Cardiac fibroblast (primary cell): ENCODE measurements around the gene PPP6R2.

ENCODE experiments used
- DNase-seq, 2 donors: peaks; one replicate each; pipeline versions ENCODE4 v3.0.0 to v3.0.0-alpha.2; 2010; ENCODE audit warnings: low read depth in 2 of 2
- H3K4me3 ChIP-seq, 2 donors: replicated peaks in 1 of 2; 1 replicate in 1 of 2; 2 replicates in 1 of 2; pipeline ENCODE4 v1.5.1; 2011; ENCODE audit warnings: low read depth in 2 of 2, low read length in 2 of 2, mild to moderate bottlenecking in 2 of 2, moderate library complexity in 1 of 2
- TF ChIP-seq, protein P1 (sequence below): IDR thresholded peaks from one replicate; pipeline ENCODE4 v1.5.1; 2011; ENCODE audit warnings: low read depth, mild to moderate bottlenecking, low read length, inconsistent platforms

PPP6R2 gene

DNA sequence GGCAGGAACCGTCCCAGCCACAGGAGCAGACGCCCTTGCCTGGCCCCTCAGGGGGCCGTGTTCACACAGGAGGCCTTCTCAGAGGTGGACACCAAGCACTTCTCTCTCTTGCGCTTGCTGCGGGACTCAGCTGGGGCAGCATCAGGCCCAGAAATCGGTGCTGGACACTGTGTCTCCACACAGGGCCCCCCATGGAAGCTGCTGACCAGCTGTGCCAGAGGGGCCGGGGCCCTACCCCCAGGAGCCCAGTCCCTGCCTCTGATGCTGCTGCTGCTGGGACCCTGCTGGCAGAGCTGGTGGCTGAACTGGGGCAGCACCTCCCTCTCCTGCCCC, 39.6 kb upstream of the PPP6R2 start:
- H3K4me3 ChIP-seq, result peak overlapping the region in 1 of 2 donors; percentile 15
- TF ChIP-seq, protein P1, sequence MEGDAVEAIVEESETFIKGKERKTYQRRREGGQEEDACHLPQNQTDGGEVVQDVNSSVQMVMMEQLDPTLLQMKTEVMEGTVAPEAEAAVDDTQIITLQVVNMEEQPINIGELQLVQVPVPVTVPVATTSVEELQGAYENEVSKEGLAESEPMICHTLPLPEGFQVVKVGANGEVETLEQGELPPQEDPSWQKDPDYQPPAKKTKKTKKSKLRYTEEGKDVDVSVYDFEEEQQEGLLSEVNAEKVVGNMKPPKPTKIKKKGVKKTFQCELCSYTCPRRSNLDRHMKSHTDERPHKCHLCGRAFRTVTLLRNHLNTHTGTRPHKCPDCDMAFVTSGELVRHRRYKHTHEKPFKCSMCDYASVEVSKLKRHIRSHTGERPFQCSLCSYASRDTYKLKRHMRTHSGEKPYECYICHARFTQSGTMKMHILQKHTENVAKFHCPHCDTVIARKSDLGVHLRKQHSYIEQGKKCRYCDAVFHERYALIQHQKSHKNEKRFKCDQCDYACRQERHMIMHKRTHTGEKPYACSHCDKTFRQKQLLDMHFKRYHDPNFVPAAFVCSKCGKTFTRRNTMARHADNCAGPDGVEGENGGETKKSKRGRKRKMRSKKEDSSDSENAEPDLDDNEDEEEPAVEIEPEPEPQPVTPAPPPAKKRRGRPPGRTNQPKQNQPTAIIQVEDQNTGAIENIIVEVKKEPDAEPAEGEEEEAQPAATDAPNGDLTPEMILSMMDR, result no peak
- no peak for DNase-seq

DNA sequence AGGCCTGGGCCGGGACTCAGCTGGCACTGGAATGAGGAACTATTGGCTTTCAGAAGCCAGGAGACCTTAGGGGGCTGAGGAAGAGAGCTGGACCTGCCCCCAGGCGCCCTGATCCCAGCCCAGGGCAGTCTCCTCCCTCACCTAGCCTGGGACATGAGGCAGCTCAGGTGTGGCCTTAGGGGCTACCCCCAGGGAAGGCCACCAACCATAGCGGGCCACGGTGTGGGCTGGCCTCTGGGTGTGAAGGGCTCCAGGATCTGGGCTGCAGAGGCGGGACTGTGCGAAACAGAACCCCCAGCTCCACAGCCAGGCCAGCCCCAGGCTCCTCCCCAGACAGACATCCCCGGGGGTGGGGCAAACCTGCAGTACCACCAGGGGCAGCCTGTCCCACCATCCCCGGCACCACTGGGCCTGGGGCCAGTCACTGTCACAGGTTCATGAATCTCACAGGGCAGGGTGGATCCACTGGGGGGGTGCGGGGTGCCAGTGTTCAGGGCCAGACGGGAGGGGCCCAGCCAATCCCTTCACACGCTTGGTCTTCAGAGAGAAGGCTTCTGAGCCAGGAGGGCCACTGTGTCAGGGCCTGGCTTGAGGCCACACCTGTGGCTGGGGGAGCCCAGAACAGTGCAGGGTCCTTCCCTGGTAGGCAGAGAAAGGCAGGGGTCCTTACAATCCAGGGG, 39.1 kb upstream of the PPP6R2 start:
- TF ChIP-seq, protein P1, result peak; percentile 16
- peak overlapping the region in 1 of 2 donors; percentile 15 for H3K4me3 ChIP-seq
- no peak for DNase-seq

DNA sequence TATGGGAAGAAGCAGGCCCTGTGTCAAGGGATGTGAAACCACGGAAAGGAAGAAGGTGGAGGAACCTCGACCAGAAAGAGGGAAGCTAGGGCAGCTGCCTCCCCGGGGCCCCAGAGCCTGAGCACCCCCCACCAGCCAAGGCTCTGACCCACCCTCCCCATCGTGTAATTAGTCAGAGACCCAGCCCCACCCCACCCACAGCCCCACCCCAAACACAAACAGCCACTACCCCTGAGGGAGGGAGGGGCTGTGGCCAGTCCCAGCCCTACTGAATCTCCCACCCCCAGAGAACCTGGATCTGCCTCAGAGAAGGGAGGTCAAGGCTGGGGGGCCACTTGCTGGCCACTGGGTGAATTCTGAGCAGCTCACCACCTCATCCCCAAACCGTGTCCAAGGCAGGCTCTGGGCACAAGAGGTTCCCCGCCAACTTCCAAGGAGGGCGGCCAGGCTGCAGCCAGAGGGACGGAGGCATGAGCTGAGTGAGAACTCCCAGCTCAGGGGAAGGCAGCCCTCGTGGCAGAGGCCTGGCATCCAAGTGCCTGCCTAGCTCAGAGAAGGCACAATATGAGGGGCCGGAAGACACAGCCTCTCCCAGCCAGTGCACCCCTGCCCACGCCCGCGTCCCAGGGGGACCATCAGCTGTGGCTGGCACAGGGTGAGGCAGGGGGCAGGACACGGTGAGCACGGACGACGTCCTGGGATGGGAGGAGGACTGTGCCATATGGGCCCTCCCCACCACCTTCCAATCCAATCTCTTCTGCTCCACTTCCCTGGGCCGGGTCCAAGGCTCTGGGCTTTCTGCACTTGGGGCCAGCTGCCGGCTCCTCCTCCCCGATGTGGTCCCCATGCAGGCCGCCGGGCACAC, 38.4 kb upstream of the PPP6R2 start:
- peak; percentile 28 to 48 for DNase-seq
- H3K4me3 ChIP-seq, result peak overlapping the region; percentile 84 to 92
- TF ChIP-seq, protein P1, result no peak

DNA sequence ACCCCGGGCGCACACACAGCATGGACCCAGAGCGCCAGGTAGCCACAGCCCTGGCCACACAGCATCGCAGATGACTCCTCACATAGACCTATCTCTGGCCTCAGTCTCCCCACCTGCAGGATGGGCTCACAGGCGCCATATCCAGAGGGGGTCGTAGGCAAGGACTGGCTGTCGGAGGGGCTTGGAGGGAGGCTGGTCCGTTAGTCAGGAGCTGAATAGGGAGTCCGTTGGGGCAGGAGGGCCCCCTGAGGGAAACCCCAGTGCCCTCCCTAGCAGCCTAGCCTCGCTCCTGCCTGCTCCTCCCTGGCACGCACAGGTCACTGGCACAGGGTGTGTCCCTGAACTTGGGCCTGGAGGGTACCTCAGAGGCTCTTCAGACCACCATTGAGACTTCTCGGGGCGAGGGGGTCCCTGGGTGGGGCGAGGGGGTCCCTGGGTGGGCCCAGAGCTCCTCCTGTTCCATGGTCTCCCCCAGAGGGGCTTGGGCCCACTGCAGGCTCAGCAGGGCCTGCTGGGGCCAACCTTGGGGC, 37.7 kb upstream of the PPP6R2 start:
- TF ChIP-seq, protein P1, result no peak
- peak overlapping the region; percentile 84 to 92 for H3K4me3 ChIP-seq

DNA sequence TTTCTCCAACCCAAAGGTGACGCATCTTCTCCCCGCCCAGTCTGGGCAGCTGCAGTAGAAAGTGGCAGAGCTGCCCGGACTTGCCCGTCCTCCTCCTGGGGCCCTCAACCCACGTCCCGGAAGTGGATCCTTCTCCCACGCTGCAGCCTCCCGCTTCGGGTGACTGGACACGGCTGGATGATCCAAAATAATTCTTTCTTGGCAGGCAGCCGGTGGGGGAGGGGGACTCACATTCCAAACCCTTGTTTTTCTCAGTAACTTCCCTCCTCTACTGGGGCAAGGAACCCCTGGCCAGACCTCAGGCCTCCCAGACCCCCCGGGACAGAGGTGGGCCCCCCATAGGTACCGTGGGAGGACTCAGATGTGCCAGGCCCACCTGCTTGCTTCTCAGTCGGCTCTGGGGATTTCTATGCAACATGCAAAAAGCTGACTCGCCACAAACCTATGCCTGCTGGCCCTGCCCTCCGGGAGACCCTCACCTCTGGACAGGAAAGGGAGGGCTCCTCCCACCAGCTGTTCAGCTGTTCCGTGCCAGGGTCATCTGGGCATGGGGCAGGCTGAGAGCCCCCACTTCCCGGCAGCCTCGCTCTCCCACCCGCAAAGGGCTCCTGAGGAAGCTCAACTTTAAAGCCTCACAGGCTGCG, 37.1 kb upstream of the PPP6R2 start:
- TF ChIP-seq, protein P1, result no peak
- H3K4me3 ChIP-seq, result peak overlapping the region; percentile 84 to 92
- peak; percentile 95 to 98 for DNase-seq

More for the DNA sequence above, 37.7 kb upstream of the PPP6R2 start:
- DNase-seq, result no peak

DNA sequence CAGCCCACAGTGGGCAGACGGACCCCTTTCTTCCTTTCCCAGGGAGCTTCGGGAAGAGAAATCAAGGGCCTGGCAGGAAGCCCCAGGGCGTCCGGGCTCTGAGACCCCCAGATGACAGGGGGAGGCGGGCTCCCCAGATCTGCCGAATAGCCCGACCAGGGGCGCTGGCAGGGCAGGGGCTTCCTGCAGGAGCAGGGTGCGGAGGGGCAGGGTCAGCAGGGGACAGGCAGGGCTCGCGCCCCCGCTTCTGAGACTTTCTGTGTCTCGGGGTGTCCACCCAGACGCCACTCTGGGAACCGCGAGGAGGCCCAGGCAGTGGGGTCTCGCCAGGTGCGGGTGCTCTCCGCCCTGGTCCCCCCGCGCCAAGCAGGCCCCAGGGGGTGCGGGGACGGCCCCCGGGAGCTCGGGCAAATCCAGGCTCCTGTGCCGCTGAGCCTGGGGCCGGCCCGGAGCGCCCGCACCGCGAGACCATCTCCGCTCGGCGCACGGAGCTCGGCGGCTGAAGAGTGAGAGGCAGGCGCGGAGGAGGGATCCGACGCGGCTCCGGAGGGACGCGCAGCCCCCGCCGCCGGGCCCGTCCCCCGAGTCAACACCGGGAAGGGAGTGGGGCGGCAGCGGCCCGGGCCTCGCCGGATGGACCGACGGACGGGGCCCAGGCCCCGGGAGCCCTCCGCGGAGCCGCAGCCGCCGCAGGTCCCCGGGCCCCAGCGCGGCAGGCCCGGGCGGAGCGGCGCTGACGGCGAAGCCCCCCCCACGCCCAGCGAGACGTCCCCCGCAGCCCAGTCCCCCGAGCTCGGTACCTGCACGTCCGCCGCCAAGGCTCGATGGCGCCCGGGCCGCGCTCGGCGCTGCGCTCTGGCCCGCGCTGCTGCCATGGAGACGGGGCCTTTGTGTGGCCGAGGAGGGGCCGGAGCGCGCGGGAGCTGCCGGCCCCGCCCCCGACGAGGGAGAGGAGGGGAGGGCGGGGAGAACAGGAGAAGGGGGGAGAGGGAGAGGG, 36.1 kb upstream of the PPP6R2 start, which contains the start of gene PLXNB2:
Gene PLXNB2 (minus strand): TSS at position 894 of the 997 bp plus-strand sequence. CDS start 17,062 bp downstream, outside the sequence.
- TF ChIP-seq, protein P1, result no peak

More for the DNA sequence above, 36.1 kb upstream of the PPP6R2 start, which contains the start of gene PLXNB2:
- DNase-seq, result peak; percentile 77 to 93
- H3K4me3 ChIP-seq, result peak within 1 kb of the TSS; percentile 84 to 92
